GM12891 (cell line): ENCODE data around the gene SDK1.

Source experiments
- PAX5 ChIP-seq: IDR thresholded peaks from 2 replicates; pipeline ENCODE4 v1.6.1; 2011; ENCODE audit warnings: low read length, moderate library complexity, mild to moderate bottlenecking; ENCODE audit not compliant: insufficient read depth, severe bottlenecking
- POLR2A ChIP-seq: IDR thresholded peaks from 2 replicates; pipeline ENCODE4 v1.6.1; 2011; ENCODE audit warnings: low read depth, low read length, control low read depth
- POLR2AphosphoS5 ChIP-seq: IDR thresholded peaks from 2 replicates; pipeline ENCODE4 v1.6.1; 2011; ENCODE audit warnings: low read depth, low read length, control low read depth
- SPI1 ChIP-seq: IDR thresholded peaks from 2 replicates; pipeline ENCODE4 v1.6.1; 2011; ENCODE audit warnings: low read depth, low read length, control low read depth
- TAF1 ChIP-seq: IDR thresholded peaks from 2 replicates; pipeline ENCODE4 v1.6.1; 2011; ENCODE audit warnings: low read depth, low read length, control low read depth

GRCh38 chr7:4184653-4185052 is 883.6 kb downstream of the SDK1 start:
- no peak for TF ChIP-seq POLR2A
- TF ChIP-seq POLR2AphosphoS5 = no peak
- TF ChIP-seq TAF1 = no peak
- TF ChIP-seq SPI1 = no peak
- TF ChIP-seq PAX5 = no peak
